ENCODE data around the gene NADSYN1.

NADSYN1 gene

GRCh38 chr11:71472357-71472885, 19.4 kb downstream of the NADSYN1 start:
- no peaks in the 10 kb centered on the region for H3K79me2 ChIP-seq (ENCODE audit: insufficient read depth, low read length)
- H3K9me2 ChIP-seq (replicated peaks; ENCODE audit: insufficient read depth, low read length), result no peaks in the 10 kb centered on the region
- no peaks in the 10 kb centered on the region for H4K20me1 ChIP-seq (ENCODE audit: low read depth, low read length)
- no peak overlapping the region for H2AFZ ChIP-seq (ENCODE audit: low read depth, low read length, severe bottlenecking)
- H3K4me3 ChIP-seq (ENCODE audit: insufficient read depth, low read length, poor library complexity, severe bottlenecking), result no peak overlapping the region
- H3F3A ChIP-seq (ENCODE audit: insufficient read depth), result no peaks in the 10 kb centered on the region
- peaks cover 4% of the 10 kb centered on the region; the same call in 1 of the 2 replicates for H3K36me3 ChIP-seq (ENCODE audit: low read length)
- no peak for TF ChIP-seq CTCF (IDR thresholded peaks at IDR 0.05; ENCODE audit: insufficient read depth, low read length, poor library complexity, severe bottlenecking)
- no peak for TF ChIP-seq EZH2phosphoT487 (conservative IDR thresholded peaks at IDR 0.05; ENCODE audit: low read length)
- H3K4me2 ChIP-seq (ENCODE audit: low read depth, low read length, poor library complexity, severe bottlenecking), result no peak overlapping the region
- no peak overlapping the region for H3K9ac ChIP-seq (ENCODE audit: low read length)
- H3K27me3 ChIP-seq (ENCODE audit: low read length), result no peaks in the 10 kb centered on the region
- H3K9me3 ChIP-seq (ENCODE audit: insufficient read depth, low read length), result no peaks in the 10 kb centered on the region
- no peak overlapping the region for H3K27ac ChIP-seq (ENCODE audit: low read depth, low read length)

GRCh38 chr11:71472941-71473792, 20.2 kb downstream of the NADSYN1 start:
- H3K27me3 ChIP-seq (ENCODE audit: low read length), result no peaks in the 10 kb centered on the region
- no peaks in the 10 kb centered on the region for H4K20me1 ChIP-seq (ENCODE audit: low read depth, low read length)
- H3K9me2 ChIP-seq (replicated peaks; ENCODE audit: insufficient read depth, low read length), result no peaks in the 10 kb centered on the region
- TF ChIP-seq EZH2phosphoT487 (conservative IDR thresholded peaks at IDR 0.05; ENCODE audit: low read length) (no peak), CTCF (IDR thresholded peaks at IDR 0.05; ENCODE audit: insufficient read depth, low read length, poor library complexity, severe bottlenecking) (no peak)
- no peak overlapping the region for H3K4me3 ChIP-seq (ENCODE audit: insufficient read depth, low read length, poor library complexity, severe bottlenecking)
- H3F3A ChIP-seq (ENCODE audit: insufficient read depth), result no peaks in the 10 kb centered on the region
- no peaks in the 10 kb centered on the region for H3K79me2 ChIP-seq (ENCODE audit: insufficient read depth, low read length)
- H2AFZ ChIP-seq (ENCODE audit: low read depth, low read length, severe bottlenecking), result no peak overlapping the region
- H3K36me3 ChIP-seq (ENCODE audit: low read length), result no peaks in the 10 kb centered on the region
- H3K9ac ChIP-seq (ENCODE audit: low read length), result no peak overlapping the region
- no peak overlapping the region for H3K4me2 ChIP-seq (ENCODE audit: low read depth, low read length, poor library complexity, severe bottlenecking)
- no peak overlapping the region for H3K27ac ChIP-seq (ENCODE audit: low read depth, low read length)
- no peaks in the 10 kb centered on the region for H3K9me3 ChIP-seq (ENCODE audit: insufficient read depth, low read length)

- H3F3A ChIP-seq (ENCODE audit: insufficient read depth), result no peaks in the 10 kb centered on the region
- no peak overlapping the region for H3K9ac ChIP-seq (ENCODE audit: low read length)
- H3K79me2 ChIP-seq (ENCODE audit: insufficient read depth, low read length), result no peaks in the 10 kb centered on the region
- H3K4me2 ChIP-seq (ENCODE audit: low read depth, low read length, poor library complexity, severe bottlenecking), result no peak overlapping the region
- H4K20me1 ChIP-seq (ENCODE audit: low read depth, low read length), result no peaks in the 10 kb centered on the region
- no peak for TF ChIP-seq CTCF (IDR thresholded peaks at IDR 0.05; ENCODE audit: insufficient read depth, low read length, poor library complexity, severe bottlenecking)
- TF ChIP-seq EZH2phosphoT487 (conservative IDR thresholded peaks at IDR 0.05; ENCODE audit: low read length), result no peak
- no peaks in the 10 kb centered on the region for H3K27me3 ChIP-seq (ENCODE audit: low read length)
- no peaks in the 10 kb centered on the region for H3K9me2 ChIP-seq (replicated peaks; ENCODE audit: insufficient read depth, low read length)
- H3K9me3 ChIP-seq (ENCODE audit: insufficient read depth, low read length), result no peaks in the 10 kb centered on the region
- H3K36me3 ChIP-seq (ENCODE audit: low read length), result no peaks in the 10 kb centered on the region
- H3K4me3 ChIP-seq (ENCODE audit: insufficient read depth, low read length, poor library complexity, severe bottlenecking), result no peak overlapping the region
- H3K27ac ChIP-seq (ENCODE audit: low read depth, low read length), result no peak overlapping the region
- H2AFZ ChIP-seq (ENCODE audit: low read depth, low read length, severe bottlenecking), result no peak overlapping the region
Measured at GRCh38 chr11:71473793-71474080, 20.7 kb downstream of the NADSYN1 start.

Data from SU-DHL-6 (cell line).